GM19099 (cell line): ENCODE results near the gene STAT3.

ENCODE experiments used
- POLR2A ChIP-seq: IDR thresholded peaks from 3 replicates; pipeline ENCODE4 v1.6.1; 2011; ENCODE audit warnings: low read depth; ENCODE audit not compliant: insufficient read length; ENCODE audit errors: extremely low read depth

The STAT3 gene

DNA sequence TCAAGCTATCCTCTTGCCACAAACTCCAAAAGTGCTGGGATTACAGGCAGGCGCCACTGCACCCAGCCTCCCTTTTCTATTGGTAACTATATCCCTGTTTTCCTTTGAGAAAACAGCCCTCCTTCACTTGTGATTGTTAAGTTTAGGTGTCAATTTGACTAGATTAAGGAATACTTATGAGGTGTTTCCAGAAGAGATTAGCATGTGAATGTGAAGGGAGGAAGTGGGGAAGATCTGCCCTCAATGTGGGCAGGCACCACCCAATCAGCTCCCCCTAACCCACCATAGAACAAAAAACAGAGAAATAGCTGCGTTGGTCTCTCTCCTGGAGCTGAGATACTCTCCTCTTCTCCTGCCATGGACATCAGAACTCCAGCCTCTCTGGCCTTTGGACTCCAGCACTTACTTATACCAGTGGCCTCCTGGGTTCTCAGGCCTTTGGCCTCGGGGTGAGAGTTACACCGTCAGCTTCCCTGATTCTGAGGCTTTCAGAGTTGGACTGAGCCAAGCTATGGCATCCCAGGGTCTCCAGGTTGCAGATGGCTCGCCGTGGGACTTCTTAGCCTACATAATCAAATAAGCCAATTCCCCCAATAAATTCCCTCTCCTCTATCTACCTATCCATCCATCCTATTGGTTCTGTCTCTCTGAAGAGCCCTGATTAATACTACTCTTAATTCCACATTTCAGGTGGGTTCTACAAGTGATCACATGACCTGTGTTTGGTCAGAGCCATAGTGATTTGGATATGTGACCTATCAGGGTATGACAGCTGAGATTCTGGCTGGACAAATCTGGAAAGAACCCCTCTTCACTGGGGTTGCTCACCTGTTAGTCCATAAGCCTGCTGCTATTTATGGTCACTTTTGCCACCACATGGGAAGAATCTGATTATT lies 12.0 kb upstream of the STAT3 start:
- no peak for TF ChIP-seq POLR2A

DNA sequence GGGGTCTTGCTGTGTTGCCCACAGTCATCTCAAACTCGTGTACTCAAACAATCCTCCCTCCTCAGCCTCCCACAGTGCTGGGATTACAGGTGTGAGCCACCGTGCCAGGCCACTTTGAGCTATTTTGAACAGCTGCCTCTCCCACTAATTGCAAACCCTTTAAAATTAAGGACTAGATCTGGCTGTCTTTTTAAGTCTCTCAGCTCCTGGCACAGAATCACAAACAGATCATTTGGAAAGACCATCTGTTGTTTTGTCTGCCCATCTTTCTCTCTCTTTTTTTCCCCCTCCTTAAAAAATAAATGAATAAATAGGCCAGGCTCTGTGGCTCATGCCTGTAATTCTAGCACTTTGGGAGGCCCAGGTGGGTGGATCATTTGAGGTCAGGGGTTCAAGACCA lies 10.9 kb upstream of the STAT3 start:
- TF ChIP-seq POLR2A: no peak

GRCh38 chr17:42394838-42395237 lies 6.6 kb upstream of the STAT3 start:
- no peak for TF ChIP-seq POLR2A

- no peak for TF ChIP-seq POLR2A
Observed at GRCh38 chr17:42392692-42393415, 4.6 kb upstream of the STAT3 start.

DNA sequence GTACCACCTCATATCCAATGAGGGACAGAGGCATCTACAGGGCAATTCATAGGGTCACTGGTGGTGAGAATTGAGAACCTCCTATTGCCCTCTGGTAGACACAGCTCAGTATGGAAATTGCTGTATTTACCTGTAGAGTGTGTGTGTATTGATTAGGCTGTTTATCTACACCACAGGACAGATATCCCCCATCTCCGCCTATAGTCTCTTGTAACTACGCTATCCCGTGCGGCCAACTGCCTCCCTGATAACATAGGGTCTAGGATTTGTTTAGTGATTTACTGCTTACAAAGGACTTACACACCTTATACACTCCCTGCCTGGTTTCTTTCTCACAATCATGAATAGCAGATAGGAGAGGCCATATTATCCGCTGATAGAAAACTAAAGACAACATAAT lies 1.7 kb upstream of the STAT3 start:
- TF ChIP-seq POLR2A: no peak

GRCh38 chr17:42389135-42389417 lies 834 bp upstream of the STAT3 start:
- TF ChIP-seq POLR2A: no peak

DNA sequence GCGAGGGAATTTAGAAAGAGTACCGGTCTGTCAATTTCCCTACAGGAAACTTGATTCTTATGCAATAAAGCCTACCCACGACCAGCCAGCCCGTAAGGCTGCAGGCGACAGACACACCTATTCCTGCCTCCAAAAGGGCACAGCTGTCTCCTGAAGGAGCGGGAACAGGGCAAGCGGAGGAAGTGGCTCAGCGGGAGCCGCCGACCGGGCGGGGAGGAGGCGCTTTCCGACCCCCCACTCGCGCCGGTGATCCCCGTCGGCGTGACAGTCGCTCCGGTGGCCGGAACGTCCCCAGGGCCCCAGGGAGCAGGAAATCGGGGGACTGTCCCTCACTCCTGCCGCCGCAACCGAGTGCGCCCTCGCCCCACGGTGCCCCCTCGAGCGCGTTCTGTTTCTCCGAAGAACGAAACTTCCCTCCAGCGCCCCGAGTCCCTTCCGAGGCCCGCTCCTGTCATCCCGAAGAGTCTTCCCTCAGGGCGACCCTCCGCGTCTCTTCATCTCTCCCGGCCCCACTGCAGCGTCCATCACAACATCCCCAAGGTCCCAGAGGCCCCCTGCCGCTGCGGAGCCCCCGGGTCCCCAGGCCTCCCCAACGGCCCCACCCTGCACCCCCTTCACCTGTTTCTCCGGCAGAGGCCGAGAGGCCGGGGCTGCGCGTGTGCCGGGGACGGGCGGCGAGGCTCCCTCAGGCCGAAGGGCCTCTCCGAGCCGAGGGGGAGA lies 421 bp downstream of the STAT3 start:
- peak; percentile 82 for TF ChIP-seq POLR2A

DNA sequence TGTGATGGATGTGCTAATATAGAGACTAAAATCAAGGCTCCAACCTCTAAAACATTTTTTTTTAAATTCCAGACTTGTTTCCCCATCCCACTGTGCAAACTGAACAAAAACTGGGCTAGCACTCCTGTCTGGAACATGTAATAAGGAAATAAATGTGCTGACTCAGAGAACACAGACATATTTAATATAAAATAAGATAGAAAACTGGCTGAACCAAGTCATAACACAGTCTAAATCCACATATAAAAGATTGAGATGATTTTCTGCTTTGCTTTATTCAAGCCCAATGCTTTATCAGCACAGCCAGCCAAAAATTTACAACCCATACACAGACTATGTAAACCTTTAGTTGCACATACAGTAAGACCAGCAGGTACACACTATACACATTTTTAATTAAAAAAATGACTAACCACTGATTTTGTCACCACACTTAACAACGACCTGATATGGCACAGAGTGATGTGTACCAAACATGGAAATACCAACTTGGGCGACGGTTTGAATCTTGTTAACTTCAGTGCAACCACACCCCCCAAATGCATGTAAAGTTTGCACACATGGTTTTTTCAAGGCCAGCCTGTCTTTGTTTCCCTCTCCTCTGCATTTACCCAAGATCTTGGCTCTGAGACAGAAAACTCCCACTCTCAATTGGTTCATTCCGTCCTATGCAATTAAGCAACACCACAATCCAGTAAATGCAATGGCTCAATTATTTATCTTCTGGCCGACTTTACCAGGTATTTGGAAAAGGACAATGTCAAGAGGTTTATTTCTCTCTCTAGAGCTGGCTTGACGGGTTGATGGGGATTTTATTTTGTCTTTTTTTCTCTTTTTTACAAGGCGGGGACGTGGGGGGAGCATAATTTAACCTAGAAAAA lies 1.2 kb downstream of the STAT3 start:
- TF ChIP-seq POLR2A: no peak

DNA sequence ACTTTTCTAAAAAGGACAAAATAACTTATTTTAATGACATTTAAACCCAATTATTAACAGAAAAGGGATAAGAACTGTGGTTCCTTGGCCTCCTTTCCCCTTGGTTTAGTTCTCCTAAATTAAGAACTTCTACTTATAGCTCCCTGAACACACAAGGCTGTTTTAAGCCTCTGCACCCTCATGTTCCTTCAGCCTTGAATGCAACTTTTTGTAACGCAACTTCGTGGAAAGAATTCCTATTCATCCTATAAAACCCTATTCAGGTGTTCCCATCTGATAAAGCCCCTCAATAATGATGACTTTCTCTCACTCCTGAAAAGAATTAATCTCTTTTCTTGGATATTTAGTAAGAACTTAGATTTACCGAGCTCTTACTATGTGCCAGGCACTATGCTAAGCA lies 6.3 kb downstream of the STAT3 start:
- TF ChIP-seq POLR2A: no peak

- no peak for TF ChIP-seq POLR2A
Observed at GRCh38 chr17:42380935-42381334, 7.3 kb downstream of the STAT3 start.

DNA sequence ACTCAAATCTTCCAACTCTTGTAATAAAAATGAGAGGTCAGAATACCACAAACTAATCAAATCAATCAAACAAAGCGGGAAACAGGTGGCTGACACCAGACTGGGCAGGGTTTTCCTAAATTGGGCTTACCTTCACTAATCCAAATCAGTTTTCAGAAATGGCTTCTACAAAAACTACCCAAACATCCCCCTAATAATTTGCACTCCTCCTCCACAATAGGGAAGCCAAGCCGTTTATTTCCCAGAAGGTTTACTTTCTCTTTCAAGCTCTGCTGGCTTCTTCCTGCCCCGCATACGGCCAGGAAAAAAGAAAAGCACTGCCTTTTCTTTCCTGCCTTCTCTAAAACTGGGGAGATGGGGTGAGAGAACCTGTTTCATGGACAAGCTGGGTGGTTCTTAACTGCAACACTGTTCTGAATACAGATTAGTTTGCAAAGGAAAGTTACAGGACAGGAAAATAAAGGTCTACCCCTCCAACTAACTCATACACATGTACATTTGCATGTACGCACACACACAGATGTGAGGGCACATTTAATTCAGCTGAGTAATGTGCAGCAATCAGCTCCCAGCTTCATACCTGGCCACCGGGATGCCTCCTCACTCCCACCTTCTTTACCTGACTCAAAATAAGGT lies 9.2 kb downstream of the STAT3 start:
- peak; percentile 11 for TF ChIP-seq POLR2A

- no peak for TF ChIP-seq POLR2A
Observed at GRCh38 chr17:42378359-42378958, 9.8 kb downstream of the STAT3 start.

DNA sequence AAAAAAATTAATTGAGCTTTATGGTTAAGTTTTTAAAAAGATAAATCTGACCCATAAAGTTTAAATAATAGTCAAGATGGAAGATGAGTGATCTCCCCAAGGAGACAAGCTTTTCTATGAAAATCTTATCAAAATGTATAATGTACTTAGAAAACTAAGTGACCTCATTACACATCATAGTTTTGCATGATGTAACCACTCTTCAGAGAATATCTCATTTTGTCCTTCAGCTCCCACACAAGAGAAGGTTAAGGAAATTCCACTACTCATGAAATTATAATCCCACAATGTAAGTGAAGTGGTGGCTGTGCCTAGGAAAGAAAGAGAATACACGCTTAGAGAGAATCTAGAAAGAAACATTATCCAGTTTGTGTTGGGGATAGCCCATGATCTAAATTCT lies 14.3 kb downstream of the STAT3 start:
- TF ChIP-seq POLR2A: no peak

DNA sequence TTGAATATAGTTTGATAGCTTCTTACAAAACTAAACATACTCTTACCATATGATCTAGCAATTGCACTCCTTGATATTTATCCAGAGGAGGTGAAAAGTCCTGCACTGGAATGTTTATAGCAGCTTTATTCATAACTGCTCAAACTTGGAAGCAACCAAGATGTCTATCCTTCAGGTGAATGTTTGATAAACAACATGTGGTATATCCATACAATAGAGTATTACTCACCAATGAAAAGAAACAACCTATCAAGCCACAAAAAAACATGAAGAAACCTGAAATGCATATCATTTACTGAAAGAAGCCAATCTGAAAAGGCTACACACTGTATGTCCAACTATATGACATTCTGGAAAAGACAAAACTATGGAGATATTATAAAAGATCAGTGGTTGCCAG lies 16.1 kb downstream of the STAT3 start:
- no peak for TF ChIP-seq POLR2A
